H9 (cell line): ENCODE results near the gene FDX2. TPM values are rescaled to one million over a fixed set of nuclear protein-coding genes. Genes with fewer than 3 reads are reported as not detected.

Experiments used
- DNase-seq: peaks from one replicate; pipeline ENCODE4 v3.0.0-alpha.2; 2017
- H2AFZ ChIP-seq: one replicate; pipeline ENCODE4 v1.6.1; 2013; ENCODE audit warnings: mild to moderate bottlenecking, low read length, control low read depth, moderate library complexity
- H2AK5ac ChIP-seq: 2 replicates; pipeline ENCODE4 v1.6.1; 2013; ENCODE audit warnings: low read length, control low read depth, mixed read lengths; ENCODE audit not compliant: insufficient read length
- H2BK120ac ChIP-seq: one replicate; pipeline ENCODE4 v1.6.1; 2013; ENCODE audit warnings: low read depth, mild to moderate bottlenecking, low read length, control low read depth, inconsistent platforms; ENCODE audit not compliant: poor library complexity, severe bottlenecking
- H2BK12ac ChIP-seq: 2 replicates; pipeline ENCODE4 v1.6.1; 2013; ENCODE audit warnings: low read length, control low read depth, mixed read lengths, low read depth; ENCODE audit not compliant: insufficient read length
- H2BK15ac ChIP-seq: 2 replicates; pipeline ENCODE4 v1.6.1; 2013; ENCODE audit warnings: low read depth, low read length, control low read depth
- H2BK20ac ChIP-seq: one replicate; pipeline ENCODE4 v1.6.1; 2013; ENCODE audit warnings: low read depth, mild to moderate bottlenecking, low read length, control low read depth, inconsistent platforms; ENCODE audit not compliant: poor library complexity, severe bottlenecking
- H2BK5ac ChIP-seq: 2 replicates; pipeline ENCODE4 v1.6.1; 2013; ENCODE audit warnings: low read length, control low read depth, mixed read lengths; ENCODE audit not compliant: insufficient read length
- H3K14ac ChIP-seq: 2 replicates; pipeline ENCODE4 v1.6.1; 2013; ENCODE audit warnings: low read length, control low read depth; ENCODE audit not compliant: insufficient read depth
- H3K18ac ChIP-seq: 2 replicates; pipeline ENCODE4 v1.6.1; 2013; ENCODE audit warnings: low read depth, mild to moderate bottlenecking, mixed read lengths, low read length, control low read depth; ENCODE audit not compliant: insufficient read length
- H3K23ac ChIP-seq: 2 replicates; pipeline ENCODE4 v1.6.1; 2013; ENCODE audit warnings: low read length, control low read depth, mixed read lengths, low read depth; ENCODE audit not compliant: insufficient read length
- H3K23me2 ChIP-seq: 2 replicates; pipeline ENCODE4 v1.6.1; 2013; ENCODE audit warnings: low read depth, mild to moderate bottlenecking, mixed read lengths, low read length, control low read depth; ENCODE audit not compliant: insufficient read length, poor library complexity, severe bottlenecking
- H3K27ac ChIP-seq: 2 replicates; pipeline ENCODE4 v1.5.1; 2013; ENCODE audit warnings: low read length, control low read depth, mixed read lengths, low read depth; ENCODE audit not compliant: insufficient read length
- H3K27me3 ChIP-seq: 2 replicates; pipeline ENCODE4 v1.6.1; 2013; ENCODE audit warnings: low read length, control low read depth, inconsistent platforms; ENCODE audit not compliant: insufficient read depth
- H3K4ac ChIP-seq: 2 replicates; pipeline ENCODE4 v1.6.1; 2013; ENCODE audit warnings: low read depth, mild to moderate bottlenecking, control low read depth, inconsistent platforms, low read length, moderate library complexity
- H3K4me1 ChIP-seq: 2 replicates; pipeline ENCODE4 v1.6.1; 2013; ENCODE audit warnings: low read length, control low read depth, inconsistent platforms; ENCODE audit not compliant: insufficient read depth
- H3K4me2 ChIP-seq: 2 replicates; pipeline ENCODE4 v1.6.1; 2013; ENCODE audit warnings: low read length, control low read depth, mixed read lengths; ENCODE audit not compliant: insufficient read length, insufficient read depth
- H3K56ac ChIP-seq: 2 replicates; pipeline ENCODE4 v1.6.1; 2013; ENCODE audit warnings: low read depth, mild to moderate bottlenecking, mixed read lengths, low read length, control low read depth; ENCODE audit not compliant: insufficient read length
- H3K79me1 ChIP-seq: 2 replicates; pipeline ENCODE4 v1.6.1; 2013; ENCODE audit warnings: low read depth, mild to moderate bottlenecking, moderate library complexity, low read length, control low read depth, inconsistent platforms; ENCODE audit not compliant: insufficient read depth, poor library complexity, severe bottlenecking
- H3K79me2 ChIP-seq: 2 replicates; pipeline ENCODE4 v1.6.1; 2013; ENCODE audit warnings: low read length, control low read depth, inconsistent platforms; ENCODE audit not compliant: insufficient read depth
- H3K9ac ChIP-seq: 2 replicates; pipeline ENCODE4 v1.6.1; 2013; ENCODE audit warnings: low read length, control low read depth, mixed read lengths; ENCODE audit not compliant: insufficient read length; ENCODE audit errors: extremely low read depth
- H3K9me3 ChIP-seq: one replicate; pipeline ENCODE4 v1.6.1; 2013; ENCODE audit warnings: low read depth, low read length, inconsistent platforms; ENCODE audit not compliant: control insufficient read depth
- H3T11ph ChIP-seq: one replicate; pipeline ENCODE4 v1.6.1; 2013; ENCODE audit warnings: mild to moderate bottlenecking, low read length, control low read depth, inconsistent platforms
- H4K20me1 ChIP-seq: one replicate; pipeline ENCODE4 v1.6.1; 2013; ENCODE audit not compliant: control insufficient read depth, insufficient read length, insufficient read depth
- H4K5ac ChIP-seq: 2 replicates; pipeline ENCODE4 v1.6.1; 2013; ENCODE audit warnings: low read depth, mild to moderate bottlenecking, mixed read lengths, low read length, control low read depth; ENCODE audit not compliant: insufficient read length
- H4K8ac ChIP-seq: replicated peaks from 2 replicates; pipeline ENCODE4 v1.6.1; 2013; ENCODE audit warnings: low read length, control low read depth, mixed read lengths, low read depth; ENCODE audit not compliant: insufficient read length
- H4K91ac ChIP-seq: 2 replicates; pipeline ENCODE4 v1.6.1; 2013; ENCODE audit warnings: low read depth, mild to moderate bottlenecking, moderate library complexity, mixed read lengths, low read length, control low read depth; ENCODE audit not compliant: insufficient read length
- H3K27ac Mint-ChIP-seq, 3 experiments: 2 replicates in 2 of 3; 3 replicates in 1 of 3; pipeline ENCODE4 v1.8.0; 2020 to 2021; ENCODE audit warnings: mixed read lengths in 3 of 3, mild to moderate bottlenecking in 1 of 3, moderate library complexity in 1 of 3
- H3K27me3 Mint-ChIP-seq: 2 replicates; pipeline ENCODE4 v1.8.0; 2021; ENCODE audit warnings: low read depth, mild to moderate bottlenecking, moderate library complexity, mixed read lengths
- H3K36me3 Mint-ChIP-seq, 3 experiments: 2 replicates in 2 of 3; 3 replicates in 1 of 3; pipeline ENCODE4 v1.8.0; 2020 to 2021; ENCODE audit warnings: low read depth in 3 of 3, mixed read lengths in 3 of 3; ENCODE audit not compliant: insufficient read depth in 1 of 3
- H3K4me1 Mint-ChIP-seq, 2 experiments: 2 replicates each; pipeline ENCODE4 v1.8.0; 2020; ENCODE audit warnings: mixed read lengths in 2 of 2
- H3K4me3 Mint-ChIP-seq, 2 experiments: 2 replicates in 1 of 2; 3 replicates in 1 of 2; pipeline ENCODE4 v1.8.0; 2020 to 2021; ENCODE audit warnings: mild to moderate bottlenecking in 2 of 2, mixed read lengths in 2 of 2, moderate library complexity in 1 of 2
- H3K9me3 Mint-ChIP-seq, 2 experiments: 2 replicates in 1 of 2; 3 replicates in 1 of 2; pipeline ENCODE4 v1.8.0; 2020; ENCODE audit warnings: mild to moderate bottlenecking in 2 of 2, mixed read lengths in 2 of 2, moderate library complexity in 1 of 2
- CTCF ChIP-seq: fragments of 200-600 bp; sonication (generic); conservative IDR thresholded peaks from 3 replicates; pipeline ENCODE4 v1.8.0; 2021; ENCODE audit warnings: antibody characterized with exemption, mild to moderate bottlenecking
- WGBS: extraction: QIAGEN DNeasy Blood & Tissue Kit; methylation state at CpG from one replicate; pipeline ENCODE4 v1.1.7; 2013; ENCODE audit warnings: missing lambda C conversion rate, low lambda C conversion rate, mixed read lengths; ENCODE audit not compliant: insufficient read length; ENCODE audit errors: extremely low coverage; 5-methylcytosine and 5-hydroxymethylcytosine counted together
- total RNA-seq: library from RNA; stranded (reverse); gene quantifications from 2 replicates; pipeline ENCODE4 v1.2.1, GENCODE V29; 2021

The FDX2 gene
- total RNA-seq, 1 experiment from 2014 or later: 27.7 TPM

GRCh38 chr19:10270180-10270615, 45.6 kb downstream of the FDX2 start:
- no peaks in the 10 kb centered on the region for H4K20me1 ChIP-seq
- no peak overlapping the region for H2AK5ac ChIP-seq
- H4K91ac ChIP-seq: no peak overlapping the region
- no peaks in the 10 kb centered on the region for H3K79me2 ChIP-seq
- H3K23me2 ChIP-seq: peaks cover 6% of the 10 kb centered on the region
- H2BK15ac ChIP-seq: peak overlapping the region; percentile 13; the same call in 1 of the 2 replicates
- WGBS: no CpG with 5 or more reads among the region's 37 CpGs
- TF ChIP-seq CTCF: no peak
- H3K9me3 Mint-ChIP-seq: no peaks in the 10 kb centered on the region
- H3K27ac Mint-ChIP-seq: no peak overlapping the region
- H3K23ac ChIP-seq: no peak overlapping the region
- no peak overlapping the region for H4K8ac ChIP-seq
- no peaks in the 10 kb centered on the region for H3K79me1 ChIP-seq
- no peak overlapping the region for H3T11ph ChIP-seq
- H2BK120ac ChIP-seq: no peak overlapping the region
- peak overlapping the region; percentile 1 for H3K18ac ChIP-seq
- no peak overlapping the region for H2BK12ac ChIP-seq
- H3K4ac ChIP-seq: no peak overlapping the region
- no peak overlapping the region for H2AFZ ChIP-seq
- no peak overlapping the region for H2BK5ac ChIP-seq
- H3K36me3 Mint-ChIP-seq: no peaks in the 10 kb centered on the region; a peak in 1 of 7 replicates
- no peak overlapping the region for H3K27ac ChIP-seq
- no peak overlapping the region for H3K9ac ChIP-seq
- 0 out of 4 replicates have a peak, but pooled peaks cover 0 to 6% of the 10 kb centered on the region in 2 experiments for H3K4me1 Mint-ChIP-seq
- peak overlapping the region; percentile 64 for H3K4me2 ChIP-seq
- peaks cover 9% of the 10 kb centered on the region; the same call in 1 of the 2 replicates for H3K27me3 ChIP-seq
- H3K4me3 Mint-ChIP-seq: peak overlapping the region; percentile 52 to 74
- no peak overlapping the region for H3K56ac ChIP-seq
- no peak overlapping the region for H4K5ac ChIP-seq
- no peak overlapping the region for H2BK20ac ChIP-seq
- no peaks in the 10 kb centered on the region for H3K9me3 ChIP-seq
- peak; percentile 33 for DNase-seq
- no peaks in the 10 kb centered on the region for H3K4me1 ChIP-seq
- H3K27me3 Mint-ChIP-seq: peaks cover 74% of the 10 kb centered on the region
- no peak overlapping the region for H3K14ac ChIP-seq
